H9 (cell line): Measurements from ENCODE around the gene FAM170A. TPM values are rescaled to one million over a fixed set of nuclear protein-coding genes. Genes with fewer than 3 reads are reported as not detected.

Source experiments
- DNase-seq: peaks from one replicate; pipeline ENCODE4 v3.0.0-alpha.2; 2017
- H2AFZ ChIP-seq: one replicate; pipeline ENCODE4 v1.6.1; 2013; ENCODE audit warnings: mild to moderate bottlenecking, low read length, control low read depth, moderate library complexity
- H2AK5ac ChIP-seq: 2 replicates; pipeline ENCODE4 v1.6.1; 2013; ENCODE audit warnings: low read length, control low read depth, mixed read lengths; ENCODE audit not compliant: insufficient read length
- H2BK120ac ChIP-seq: one replicate; pipeline ENCODE4 v1.6.1; 2013; ENCODE audit warnings: low read depth, mild to moderate bottlenecking, low read length, control low read depth, inconsistent platforms; ENCODE audit not compliant: poor library complexity, severe bottlenecking
- H2BK12ac ChIP-seq: 2 replicates; pipeline ENCODE4 v1.6.1; 2013; ENCODE audit warnings: low read length, control low read depth, mixed read lengths, low read depth; ENCODE audit not compliant: insufficient read length
- H2BK15ac ChIP-seq: 2 replicates; pipeline ENCODE4 v1.6.1; 2013; ENCODE audit warnings: low read depth, low read length, control low read depth
- H2BK20ac ChIP-seq: one replicate; pipeline ENCODE4 v1.6.1; 2013; ENCODE audit warnings: low read depth, mild to moderate bottlenecking, low read length, control low read depth, inconsistent platforms; ENCODE audit not compliant: poor library complexity, severe bottlenecking
- H2BK5ac ChIP-seq: 2 replicates; pipeline ENCODE4 v1.6.1; 2013; ENCODE audit warnings: low read length, control low read depth, mixed read lengths; ENCODE audit not compliant: insufficient read length
- H3K14ac ChIP-seq: 2 replicates; pipeline ENCODE4 v1.6.1; 2013; ENCODE audit warnings: low read length, control low read depth; ENCODE audit not compliant: insufficient read depth
- H3K18ac ChIP-seq: 2 replicates; pipeline ENCODE4 v1.6.1; 2013; ENCODE audit warnings: low read depth, mild to moderate bottlenecking, mixed read lengths, low read length, control low read depth; ENCODE audit not compliant: insufficient read length
- H3K23ac ChIP-seq: 2 replicates; pipeline ENCODE4 v1.6.1; 2013; ENCODE audit warnings: low read length, control low read depth, mixed read lengths, low read depth; ENCODE audit not compliant: insufficient read length
- H3K23me2 ChIP-seq: 2 replicates; pipeline ENCODE4 v1.6.1; 2013; ENCODE audit warnings: low read depth, mild to moderate bottlenecking, mixed read lengths, low read length, control low read depth; ENCODE audit not compliant: insufficient read length, poor library complexity, severe bottlenecking
- H3K27ac ChIP-seq: 2 replicates; pipeline ENCODE4 v1.5.1; 2013; ENCODE audit warnings: low read length, control low read depth, mixed read lengths, low read depth; ENCODE audit not compliant: insufficient read length
- H3K27me3 ChIP-seq: 2 replicates; pipeline ENCODE4 v1.6.1; 2013; ENCODE audit warnings: low read length, control low read depth, inconsistent platforms; ENCODE audit not compliant: insufficient read depth
- H3K4ac ChIP-seq: 2 replicates; pipeline ENCODE4 v1.6.1; 2013; ENCODE audit warnings: low read depth, mild to moderate bottlenecking, control low read depth, inconsistent platforms, low read length, moderate library complexity
- H3K4me1 ChIP-seq: 2 replicates; pipeline ENCODE4 v1.6.1; 2013; ENCODE audit warnings: low read length, control low read depth, inconsistent platforms; ENCODE audit not compliant: insufficient read depth
- H3K4me2 ChIP-seq: 2 replicates; pipeline ENCODE4 v1.6.1; 2013; ENCODE audit warnings: low read length, control low read depth, mixed read lengths; ENCODE audit not compliant: insufficient read length, insufficient read depth
- H3K56ac ChIP-seq: 2 replicates; pipeline ENCODE4 v1.6.1; 2013; ENCODE audit warnings: low read depth, mild to moderate bottlenecking, mixed read lengths, low read length, control low read depth; ENCODE audit not compliant: insufficient read length
- H3K79me1 ChIP-seq: 2 replicates; pipeline ENCODE4 v1.6.1; 2013; ENCODE audit warnings: low read depth, mild to moderate bottlenecking, moderate library complexity, low read length, control low read depth, inconsistent platforms; ENCODE audit not compliant: insufficient read depth, poor library complexity, severe bottlenecking
- H3K79me2 ChIP-seq: 2 replicates; pipeline ENCODE4 v1.6.1; 2013; ENCODE audit warnings: low read length, control low read depth, inconsistent platforms; ENCODE audit not compliant: insufficient read depth
- H3K9ac ChIP-seq: 2 replicates; pipeline ENCODE4 v1.6.1; 2013; ENCODE audit warnings: low read length, control low read depth, mixed read lengths; ENCODE audit not compliant: insufficient read length; ENCODE audit errors: extremely low read depth
- H3K9me3 ChIP-seq: one replicate; pipeline ENCODE4 v1.6.1; 2013; ENCODE audit warnings: low read depth, low read length, inconsistent platforms; ENCODE audit not compliant: control insufficient read depth
- H3T11ph ChIP-seq: one replicate; pipeline ENCODE4 v1.6.1; 2013; ENCODE audit warnings: mild to moderate bottlenecking, low read length, control low read depth, inconsistent platforms
- H4K20me1 ChIP-seq: one replicate; pipeline ENCODE4 v1.6.1; 2013; ENCODE audit not compliant: control insufficient read depth, insufficient read length, insufficient read depth
- H4K5ac ChIP-seq: 2 replicates; pipeline ENCODE4 v1.6.1; 2013; ENCODE audit warnings: low read depth, mild to moderate bottlenecking, mixed read lengths, low read length, control low read depth; ENCODE audit not compliant: insufficient read length
- H4K8ac ChIP-seq: replicated peaks from 2 replicates; pipeline ENCODE4 v1.6.1; 2013; ENCODE audit warnings: low read length, control low read depth, mixed read lengths, low read depth; ENCODE audit not compliant: insufficient read length
- H4K91ac ChIP-seq: 2 replicates; pipeline ENCODE4 v1.6.1; 2013; ENCODE audit warnings: low read depth, mild to moderate bottlenecking, moderate library complexity, mixed read lengths, low read length, control low read depth; ENCODE audit not compliant: insufficient read length
- H3K27ac Mint-ChIP-seq, 3 experiments: 2 replicates in 2 of 3; 3 replicates in 1 of 3; pipeline ENCODE4 v1.8.0; 2020 to 2021; ENCODE audit warnings: mixed read lengths in 3 of 3, mild to moderate bottlenecking in 1 of 3, moderate library complexity in 1 of 3
- H3K27me3 Mint-ChIP-seq: 2 replicates; pipeline ENCODE4 v1.8.0; 2021; ENCODE audit warnings: low read depth, mild to moderate bottlenecking, moderate library complexity, mixed read lengths
- H3K36me3 Mint-ChIP-seq, 3 experiments: 2 replicates in 2 of 3; 3 replicates in 1 of 3; pipeline ENCODE4 v1.8.0; 2020 to 2021; ENCODE audit warnings: low read depth in 3 of 3, mixed read lengths in 3 of 3; ENCODE audit not compliant: insufficient read depth in 1 of 3
- H3K4me1 Mint-ChIP-seq, 2 experiments: 2 replicates each; pipeline ENCODE4 v1.8.0; 2020; ENCODE audit warnings: mixed read lengths in 2 of 2
- H3K4me3 Mint-ChIP-seq, 2 experiments: 2 replicates in 1 of 2; 3 replicates in 1 of 2; pipeline ENCODE4 v1.8.0; 2020 to 2021; ENCODE audit warnings: mild to moderate bottlenecking in 2 of 2, mixed read lengths in 2 of 2, moderate library complexity in 1 of 2
- H3K9me3 Mint-ChIP-seq, 2 experiments: 2 replicates in 1 of 2; 3 replicates in 1 of 2; pipeline ENCODE4 v1.8.0; 2020; ENCODE audit warnings: mild to moderate bottlenecking in 2 of 2, mixed read lengths in 2 of 2, moderate library complexity in 1 of 2
- WGBS: extraction: QIAGEN DNeasy Blood & Tissue Kit; methylation state at CpG from one replicate; pipeline ENCODE4 v1.1.7; 2013; ENCODE audit warnings: missing lambda C conversion rate, low lambda C conversion rate, mixed read lengths; ENCODE audit not compliant: insufficient read length; ENCODE audit errors: extremely low coverage; 5-methylcytosine and 5-hydroxymethylcytosine counted together
- total RNA-seq: library from RNA; stranded (reverse); gene quantifications from 2 replicates; pipeline ENCODE4 v1.2.1, GENCODE V29; 2021
- TF ChIP-seq, protein P1 (sequence below): fragments of 200-600 bp; sonication (generic); conservative IDR thresholded peaks from 3 replicates; pipeline ENCODE4 v1.8.0; 2021; ENCODE audit warnings: antibody characterized with exemption, mild to moderate bottlenecking

FAM170A gene
- total RNA-seq, 1 experiment from 2014 or later: not detected

DNA sequence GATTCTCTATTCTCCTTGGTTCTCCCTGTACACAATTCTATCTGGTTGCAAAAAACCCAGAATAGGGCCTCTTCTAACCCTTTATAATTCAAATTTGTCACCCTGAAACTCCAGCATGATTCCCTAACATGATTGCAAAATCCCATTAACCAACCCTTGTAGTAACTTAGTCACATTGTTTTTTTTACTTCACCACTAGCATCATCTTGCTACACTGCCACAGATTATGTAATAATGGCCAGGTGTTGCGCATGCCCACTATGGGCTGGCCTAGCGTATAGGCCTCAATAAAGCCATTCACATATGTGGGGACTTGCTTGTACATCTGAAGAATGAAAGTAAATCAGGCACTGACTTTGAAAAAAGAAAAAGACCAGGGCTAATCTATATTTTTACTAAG lies 25.7 kb downstream of the FAM170A start:
- no peak overlapping the region for H2AFZ ChIP-seq
- no peak overlapping the region for H2BK12ac ChIP-seq
- no peak overlapping the region for H3K14ac ChIP-seq
- no peaks in the 10 kb centered on the region for H4K20me1 ChIP-seq
- no peak overlapping the region for H3K27ac Mint-ChIP-seq
- no peak overlapping the region for H3K56ac ChIP-seq
- H3K79me2 ChIP-seq: no peaks in the 10 kb centered on the region
- no peak overlapping the region for H2BK5ac ChIP-seq
- H2BK120ac ChIP-seq: no peak overlapping the region
- no peak overlapping the region for H2BK20ac ChIP-seq
- H3K36me3 Mint-ChIP-seq: no peaks in the 10 kb centered on the region
- no peak overlapping the region for H4K5ac ChIP-seq
- TF ChIP-seq, protein P1, sequence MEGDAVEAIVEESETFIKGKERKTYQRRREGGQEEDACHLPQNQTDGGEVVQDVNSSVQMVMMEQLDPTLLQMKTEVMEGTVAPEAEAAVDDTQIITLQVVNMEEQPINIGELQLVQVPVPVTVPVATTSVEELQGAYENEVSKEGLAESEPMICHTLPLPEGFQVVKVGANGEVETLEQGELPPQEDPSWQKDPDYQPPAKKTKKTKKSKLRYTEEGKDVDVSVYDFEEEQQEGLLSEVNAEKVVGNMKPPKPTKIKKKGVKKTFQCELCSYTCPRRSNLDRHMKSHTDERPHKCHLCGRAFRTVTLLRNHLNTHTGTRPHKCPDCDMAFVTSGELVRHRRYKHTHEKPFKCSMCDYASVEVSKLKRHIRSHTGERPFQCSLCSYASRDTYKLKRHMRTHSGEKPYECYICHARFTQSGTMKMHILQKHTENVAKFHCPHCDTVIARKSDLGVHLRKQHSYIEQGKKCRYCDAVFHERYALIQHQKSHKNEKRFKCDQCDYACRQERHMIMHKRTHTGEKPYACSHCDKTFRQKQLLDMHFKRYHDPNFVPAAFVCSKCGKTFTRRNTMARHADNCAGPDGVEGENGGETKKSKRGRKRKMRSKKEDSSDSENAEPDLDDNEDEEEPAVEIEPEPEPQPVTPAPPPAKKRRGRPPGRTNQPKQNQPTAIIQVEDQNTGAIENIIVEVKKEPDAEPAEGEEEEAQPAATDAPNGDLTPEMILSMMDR: no peak
- no peak overlapping the region for H3K9ac ChIP-seq
- no CpG with 5 or more reads among the region's 2 CpGs for WGBS
- no peak overlapping the region for H4K91ac ChIP-seq
- H3K9me3 Mint-ChIP-seq: no peaks in the 10 kb centered on the region; a peak in 1 of 5 replicates
- H3K4me3 Mint-ChIP-seq: no peak overlapping the region
- H4K8ac ChIP-seq: no peak overlapping the region
- H3K23me2 ChIP-seq: no peaks in the 10 kb centered on the region
- no peak overlapping the region for H3K27ac ChIP-seq
- no peak overlapping the region for H2BK15ac ChIP-seq
- no peak overlapping the region for H3K4me2 ChIP-seq
- no peaks in the 10 kb centered on the region for H3K27me3 Mint-ChIP-seq
- no peaks in the 10 kb centered on the region for H3K4me1 Mint-ChIP-seq
- H3K4ac ChIP-seq: no peak overlapping the region
- H3K23ac ChIP-seq: no peak overlapping the region
- no peaks in the 10 kb centered on the region for H3K79me1 ChIP-seq
- H3K4me1 ChIP-seq: no peaks in the 10 kb centered on the region
- no peak overlapping the region for H3T11ph ChIP-seq
- H3K9me3 ChIP-seq: no peaks in the 10 kb centered on the region
- no peak overlapping the region for H3K18ac ChIP-seq
- DNase-seq: no peak
- H2AK5ac ChIP-seq: no peak overlapping the region
- H3K27me3 ChIP-seq: no peaks in the 10 kb centered on the region
